ENCODE results near the gene JCAD. TPM values are rescaled to one million over a fixed set of nuclear protein-coding genes. Genes with fewer than 3 reads are reported as not detected.
A peak's percentile ranks its signal among the peaks of the same experiment; 100 is the strongest.

JCAD gene
- total and polyA plus RNA-seq, 7 donors: 4.3 to 22.5 (median 10.9) TPM

DNA sequence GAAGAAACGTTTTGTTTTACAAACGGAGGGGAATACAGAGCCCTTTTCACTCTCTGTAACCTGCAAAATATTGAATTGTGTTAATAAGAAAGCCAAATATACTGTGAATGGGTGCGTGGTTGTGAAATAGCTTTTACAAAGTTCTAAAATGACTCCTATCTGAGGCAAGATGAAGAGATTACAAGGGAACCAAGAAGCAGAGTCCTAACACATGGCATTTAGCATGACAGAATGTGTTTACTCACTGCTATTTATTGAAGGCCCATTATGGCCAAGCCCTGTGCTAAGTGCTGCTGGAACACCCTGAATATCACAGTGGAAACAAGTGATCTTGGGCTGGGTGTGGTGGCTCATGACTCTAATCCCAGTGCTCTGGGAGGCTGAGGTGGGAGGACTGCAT, 12.9 kb downstream of the JCAD start:
- peaks cover 0 to 9% of the 10 kb centered on the region in 2 donors for H3K36me3 ChIP-seq (ENCODE audit: insufficient read depth in 1 of 2, low read depth in 1 of 2)
- intact Hi-C loops (cut with DNase I): no loop called here
- H3K27me3 ChIP-seq (ENCODE audit: insufficient read depth in 3 of 3, low read length in 2 of 3): no peaks in the 10 kb centered on the region
- 45 to 70% (median 53%) methylated on average over 3 of the region's 3 CpGs for WGBS, 3 donors
- no peak overlapping the region for H3K27ac ChIP-seq
- no peak for TF ChIP-seq CTCF (IDR thresholded peaks at IDR 0.05)
- ATAC-seq: no peak
- H3K4me1 ChIP-seq: peaks cover 10% of the 10 kb centered on the region
- no peaks in the 10 kb centered on the region for H3K9me3 ChIP-seq
- DNase-seq: no peak
- H3K4me3 ChIP-seq: no peak overlapping the region

GRCh38 chr10:30045961-30046360, 13.4 kb downstream of the JCAD start:
- intact Hi-C loops (cut with DNase I): no loop called here
- Histone ChIP-seq H3K9me3 (no peaks in the 10 kb centered on the region), H3K4me1 (peaks cover 7% of the 10 kb centered on the region), H3K36me3 (ENCODE audit: insufficient read depth in 1 of 2, low read depth in 1 of 2) (peaks cover 0 to 9% of the 10 kb centered on the region in 2 donors), H3K27me3 (ENCODE audit: insufficient read depth in 3 of 3, low read length in 2 of 3) (no peaks in the 10 kb centered on the region), H3K4me3 (no peak overlapping the region), H3K27ac (no peak overlapping the region)
- 80 to 89% (median 85%) methylated on average over 7 of the region's 7 CpGs for WGBS, 3 donors
- DNase-seq (no peak), ATAC-seq (no peak)
- no peak for TF ChIP-seq CTCF (IDR thresholded peaks at IDR 0.05)

- Histone ChIP-seq H3K9me3 (no peaks in the 10 kb centered on the region), H3K4me3 (no peak overlapping the region), H3K27ac (no peak overlapping the region), H3K4me1 (no peaks in the 10 kb centered on the region), H3K36me3 (ENCODE audit: insufficient read depth in 1 of 2, low read depth in 1 of 2) (peaks cover 0 to 9% of the 10 kb centered on the region in 2 donors), H3K27me3 (ENCODE audit: insufficient read depth in 3 of 3, low read length in 2 of 3) (no peaks in the 10 kb centered on the region)
- intact Hi-C loops (cut with DNase I): no loop called here
- DNase-seq: no peak
- TF ChIP-seq CTCF (IDR thresholded peaks at IDR 0.05): no peak
- 64 to 74% (median 72%) methylated on average over 5 of the region's 5 CpGs for WGBS, 3 donors
- no peak for ATAC-seq
Observed at GRCh38 chr10:30043476-30044270, 15.7 kb downstream of the JCAD start.

DNA sequence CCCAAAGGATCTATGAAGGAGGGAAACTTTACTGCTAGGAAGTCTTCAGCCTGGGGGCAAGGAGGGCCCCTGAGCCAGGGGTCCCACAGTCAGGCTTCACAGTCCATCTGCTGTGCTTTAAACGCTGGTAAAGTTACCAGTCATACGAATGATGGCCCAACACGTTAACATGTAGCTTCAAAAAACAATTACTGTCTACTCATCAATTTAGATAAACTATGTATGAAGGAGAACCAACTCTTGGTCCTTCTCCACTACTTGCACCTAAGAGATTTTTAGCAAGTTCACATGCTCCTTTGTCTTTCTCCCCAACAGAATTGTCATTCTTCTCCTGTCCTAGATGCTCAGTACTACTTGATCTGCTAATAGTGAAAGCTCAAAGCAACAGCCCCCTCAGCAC, 16.6 kb downstream of the JCAD start:
- Histone ChIP-seq H3K36me3 (ENCODE audit: insufficient read depth in 1 of 2, low read depth in 1 of 2) (peaks cover 0 to 9% of the 10 kb centered on the region in 2 donors), H3K4me1 (no peaks in the 10 kb centered on the region), H3K27ac (peak overlapping the region; percentile 59), H3K27me3 (ENCODE audit: insufficient read depth in 3 of 3, low read length in 2 of 3) (no peaks in the 10 kb centered on the region), H3K9me3 (no peaks in the 10 kb centered on the region), H3K4me3 (no peak overlapping the region)
- WGBS, 3 donors: 88 to 93% (median 90%) methylated on average over 3 of the region's 3 CpGs
- intact Hi-C loops (cut with DNase I): no loop called here
- no peak for TF ChIP-seq CTCF (IDR thresholded peaks at IDR 0.05)
- DNase-seq (no peak), ATAC-seq (no peak)
